ENCODE results near the gene SPNS3.

Gene SPNS3

GRCh38 chr17:4509923-4510617 is 76.3 kb downstream of the SPNS3 start:
- ChIA-PET CTCF (no interaction called here), POLR2A (no interaction called here)
- no peak for DNase-seq (ENCODE audit: extremely low spot score)
- TF ChIP-seq CTCF (IDR thresholded peaks at IDR 0.05; ENCODE audit: control extremely low read depth, extremely low read depth, low read depth, missing control alignments), result no peak

GRCh38 chr17:4510618-4510941 is 76.8 kb downstream of the SPNS3 start:
- no peak for TF ChIP-seq CTCF (IDR thresholded peaks at IDR 0.05; ENCODE audit: control extremely low read depth, extremely low read depth, low read depth, missing control alignments)
- DNase-seq (ENCODE audit: extremely low spot score), result no peak
- CTCF ChIA-PET, result no interaction called here
- POLR2A ChIA-PET, result no interaction called here

- CTCF ChIA-PET, result no interaction called here
- POLR2A ChIA-PET, result no interaction called here
- DNase-seq (ENCODE audit: extremely low spot score), result no peak
- TF ChIP-seq CTCF (IDR thresholded peaks at IDR 0.05; ENCODE audit: control extremely low read depth, extremely low read depth, low read depth, missing control alignments), result no peak
Observed at GRCh38 chr17:4511199-4511932, 77.6 kb downstream of the SPNS3 start.

GRCh38 chr17:4512156-4513112 is 78.7 kb downstream of the SPNS3 start:
- no peak for DNase-seq (ENCODE audit: extremely low spot score)
- TF ChIP-seq CTCF (IDR thresholded peaks at IDR 0.05; ENCODE audit: control extremely low read depth, extremely low read depth, low read depth, missing control alignments), result no peak
- ChIA-PET POLR2A (no interaction called here), CTCF (no interaction called here)

GRCh38 chr17:4513113-4514032 is 79.6 kb downstream of the SPNS3 start:
- DNase-seq (ENCODE audit: extremely low spot score), result no peak
- POLR2A ChIA-PET, result no interaction called here
- CTCF ChIA-PET, result interaction anchor here (0.9 kb wide), 1 partner anchor 9 kb away, joined by 3 read pairs; no protein-coding TSS in a partner anchor
- no peak for TF ChIP-seq CTCF (IDR thresholded peaks at IDR 0.05; ENCODE audit: control extremely low read depth, extremely low read depth, low read depth, missing control alignments)
